ENCODE results near the gene CDCA5. TPM values are rescaled to one million over a fixed set of nuclear protein-coding genes. Genes with fewer than 3 reads are reported as not detected.

CDCA5 gene
- total RNA-seq, 1 donor from 2014 or later: 2.6 TPM

DNA sequence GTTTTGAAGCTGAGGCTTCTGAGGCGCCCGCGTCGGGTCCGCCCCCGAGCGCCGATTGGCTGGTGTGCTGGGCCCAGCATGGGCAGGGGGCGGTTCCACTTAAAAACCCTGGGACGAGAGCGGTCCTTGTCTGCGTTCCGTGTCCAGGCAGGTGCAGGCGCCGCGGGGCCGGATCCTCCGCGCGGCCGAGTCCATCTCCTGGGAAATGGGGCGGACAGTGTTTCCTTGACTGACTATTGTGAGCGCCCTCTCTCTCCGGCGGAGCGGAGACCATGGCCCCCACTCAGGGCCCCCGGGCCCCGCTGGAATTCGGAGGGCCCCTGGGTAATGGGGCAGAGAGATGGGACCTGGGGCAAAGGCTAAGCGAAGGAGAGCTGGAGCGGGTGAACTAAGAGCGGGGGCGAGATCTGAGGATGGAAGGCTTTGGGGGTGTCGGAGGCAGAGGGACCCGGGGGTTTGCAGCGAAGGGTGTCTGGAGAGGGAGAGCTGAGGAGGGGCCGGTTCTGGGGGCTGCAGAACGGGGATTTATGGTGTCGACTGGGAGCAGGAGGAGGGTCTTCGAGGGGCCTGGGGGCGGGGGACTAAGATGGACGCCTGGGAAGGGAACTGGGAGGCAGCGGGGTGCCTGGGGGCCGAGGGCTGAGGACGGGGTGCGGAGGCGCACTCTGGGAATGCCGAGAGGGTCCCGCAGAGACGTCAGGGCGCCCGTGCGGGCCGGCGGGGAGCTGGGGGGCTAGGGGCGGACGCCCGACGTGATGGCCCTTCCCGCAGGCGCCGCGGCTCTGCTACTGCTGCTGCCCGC lies 28.1 kb upstream of the CDCA5 start, which contains the start of gene TM7SF2:
Gene TM7SF2 (plus strand): TSS at position 129 of the 802 bp plus-strand sequence. CDS start 144 bp downstream, at position 273.
- DNase-seq (peak; percentile 90), ATAC-seq (ENCODE audit: low read depth) (peak; percentile 78)
- ChIA-PET CTCF (interaction anchor here (0.7 to 4.2 kb wide), 14 partner anchors 9 to 749 kb away, joined by 3 to 48 read pairs (median 6); partner anchors contain the start of genes ARL2, CAPN1, CDC42EP2 and FAU), POLR2A (interaction anchor here (0.6 to 15.3 kb wide), 26 partner anchors 10 to 747 kb away, joined by 3 to 546 read pairs (median 4); partner anchors contain the start of genes ARL2, CAPN1, CDC42EP2 and CFL1)
- TF ChIP-seq, protein P1, sequence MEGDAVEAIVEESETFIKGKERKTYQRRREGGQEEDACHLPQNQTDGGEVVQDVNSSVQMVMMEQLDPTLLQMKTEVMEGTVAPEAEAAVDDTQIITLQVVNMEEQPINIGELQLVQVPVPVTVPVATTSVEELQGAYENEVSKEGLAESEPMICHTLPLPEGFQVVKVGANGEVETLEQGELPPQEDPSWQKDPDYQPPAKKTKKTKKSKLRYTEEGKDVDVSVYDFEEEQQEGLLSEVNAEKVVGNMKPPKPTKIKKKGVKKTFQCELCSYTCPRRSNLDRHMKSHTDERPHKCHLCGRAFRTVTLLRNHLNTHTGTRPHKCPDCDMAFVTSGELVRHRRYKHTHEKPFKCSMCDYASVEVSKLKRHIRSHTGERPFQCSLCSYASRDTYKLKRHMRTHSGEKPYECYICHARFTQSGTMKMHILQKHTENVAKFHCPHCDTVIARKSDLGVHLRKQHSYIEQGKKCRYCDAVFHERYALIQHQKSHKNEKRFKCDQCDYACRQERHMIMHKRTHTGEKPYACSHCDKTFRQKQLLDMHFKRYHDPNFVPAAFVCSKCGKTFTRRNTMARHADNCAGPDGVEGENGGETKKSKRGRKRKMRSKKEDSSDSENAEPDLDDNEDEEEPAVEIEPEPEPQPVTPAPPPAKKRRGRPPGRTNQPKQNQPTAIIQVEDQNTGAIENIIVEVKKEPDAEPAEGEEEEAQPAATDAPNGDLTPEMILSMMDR (IDR thresholded peaks at IDR 0.05): no peak
- Mint-ChIP-seq H3K27me3 (no peaks in the 10 kb centered on the region), H3K27ac (peak within 1 kb of the TSS; percentile 77), H3K4me3 (peak within 1 kb of the TSS; percentile 89), H3K4me1 (peaks cover 50% of the 10 kb centered on the region), H3K9me3 (no peaks in the 10 kb centered on the region), H3K36me3 (ENCODE audit: low read depth) (peaks cover 29% of the 10 kb centered on the region)
- intact Hi-C loops (cut with micrococcal nuclease): loop anchor here (2.0 to 5.0 kb wide), 2 partner anchors 149 to 400 kb away; partner anchors contain the start of gene POLA2

DNA sequence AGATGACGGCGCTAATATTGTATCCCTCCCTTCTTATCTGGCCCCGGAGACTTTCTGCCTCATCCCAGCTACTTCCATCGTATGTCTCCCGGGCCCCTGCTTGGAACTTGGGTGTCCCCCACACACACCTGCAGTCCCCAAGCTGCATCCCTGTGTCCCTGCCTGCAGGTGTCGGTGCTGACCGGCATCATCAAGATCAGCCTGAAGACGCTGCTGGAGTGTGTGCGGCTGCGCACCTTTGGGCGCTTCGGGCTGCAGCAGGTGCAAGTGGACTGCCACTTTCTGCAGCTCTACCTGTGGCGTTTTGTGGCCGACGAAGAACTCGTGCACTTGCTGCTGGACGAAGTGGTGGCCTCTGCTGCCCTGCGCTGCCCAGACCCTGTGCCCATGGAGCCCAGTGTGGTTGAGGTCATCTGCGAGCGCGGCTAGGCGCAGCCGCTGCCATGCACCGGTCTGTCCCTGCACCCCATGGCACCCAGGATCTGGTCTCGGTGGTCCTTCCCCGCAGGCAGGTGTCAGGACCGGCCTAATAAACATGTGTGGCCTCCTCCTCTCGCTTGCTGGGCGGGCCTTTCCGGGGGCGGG lies 27.4 kb upstream of the CDCA5 start:
- Mint-ChIP-seq H3K9me3 (no peaks in the 10 kb centered on the region), H3K27ac (peak overlapping the region; percentile 77), H3K4me1 (peaks cover 43% of the 10 kb centered on the region), H3K36me3 (ENCODE audit: low read depth) (peaks cover 35% of the 10 kb centered on the region), H3K27me3 (no peaks in the 10 kb centered on the region), H3K4me3 (peak overlapping the region; percentile 89)
- intact Hi-C loops (cut with micrococcal nuclease): loop anchor here (2.0 to 5.0 kb wide), 2 partner anchors 150 to 401 kb away; partner anchors contain the start of gene POLA2
- TF ChIP-seq, protein P1 (IDR thresholded peaks at IDR 0.05): no peak
- no peak for ATAC-seq (ENCODE audit: low read depth)
- CTCF ChIA-PET: interaction anchor here (0.7 to 4.2 kb wide), 20 partner anchors 10 to 750 kb away, joined by 3 to 48 read pairs (median 6); partner anchors contain the start of genes ARL2, CAPN1, CDC42EP2 and FAU
- DNase-seq: no peak
- POLR2A ChIA-PET: interaction anchor here (0.6 to 15.3 kb wide), 29 partner anchors 9 to 747 kb away, joined by 3 to 546 read pairs (median 4); partner anchors contain the start of genes ARL2, CAPN1, CDC42EP2 and CFL1

DNA sequence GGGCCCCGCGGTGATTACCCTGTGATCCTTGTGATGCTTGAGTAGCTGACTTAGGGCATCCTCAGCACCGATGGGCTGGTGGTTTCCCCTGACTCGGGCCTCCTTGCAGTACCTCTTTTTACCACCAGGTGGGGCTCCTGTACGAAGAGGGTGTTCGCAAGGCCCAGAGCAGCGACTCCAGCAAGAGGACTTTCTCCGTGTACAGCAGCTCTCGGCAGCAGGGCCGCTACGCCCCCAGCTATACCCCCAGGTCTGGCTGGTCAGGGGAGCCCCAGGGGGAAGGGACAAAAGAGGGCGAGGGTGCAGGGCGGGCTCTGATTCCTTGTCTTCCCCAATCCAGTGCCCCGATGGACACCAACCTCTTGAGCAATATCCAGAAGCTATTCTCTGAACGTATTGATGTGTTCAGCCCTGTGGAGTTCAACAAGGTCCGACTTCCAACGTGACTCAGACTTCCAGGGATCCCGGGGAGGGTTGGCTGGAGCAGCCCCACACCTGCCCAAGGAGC lies 26.6 kb upstream of the CDCA5 start:
- ATAC-seq (ENCODE audit: low read depth): peak; percentile 60
- TF ChIP-seq, protein P1 (IDR thresholded peaks at IDR 0.05): peak; percentile 52
- intact Hi-C loops (cut with micrococcal nuclease): loop anchor here (1.0 to 5.0 kb wide), 8 partner anchors 8 to 402 kb away; partner anchors contain the start of genes CAPN1, CDCA5, FAU and MRPL49
- CTCF ChIA-PET: interaction anchor here (0.6 to 4.2 kb wide), 25 partner anchors 9 to 401 kb away, joined by 3 to 48 read pairs (median 4); partner anchors contain the start of genes ARL2, CAPN1, CDC42EP2 and FAU
- POLR2A ChIA-PET: interaction anchor here (1.0 to 15.3 kb wide), 14 partner anchors 8 to 460 kb away, joined by 3 to 546 read pairs (median 6); partner anchors contain the start of genes ARL2, CAPN1, CDC42EP2 and FAU
- peaks cover 37% of the 10 kb centered on the region for H3K4me1 Mint-ChIP-seq
- peak overlapping the region; percentile 53 for H3K27ac Mint-ChIP-seq
- peak overlapping the region; percentile 32 for H3K4me3 Mint-ChIP-seq
- H3K36me3 Mint-ChIP-seq (ENCODE audit: low read depth): peaks cover 37% of the 10 kb centered on the region
- no peaks in the 10 kb centered on the region for H3K27me3 Mint-ChIP-seq
- no peaks in the 10 kb centered on the region for H3K9me3 Mint-ChIP-seq
- peak; percentile 96 for DNase-seq

DNA sequence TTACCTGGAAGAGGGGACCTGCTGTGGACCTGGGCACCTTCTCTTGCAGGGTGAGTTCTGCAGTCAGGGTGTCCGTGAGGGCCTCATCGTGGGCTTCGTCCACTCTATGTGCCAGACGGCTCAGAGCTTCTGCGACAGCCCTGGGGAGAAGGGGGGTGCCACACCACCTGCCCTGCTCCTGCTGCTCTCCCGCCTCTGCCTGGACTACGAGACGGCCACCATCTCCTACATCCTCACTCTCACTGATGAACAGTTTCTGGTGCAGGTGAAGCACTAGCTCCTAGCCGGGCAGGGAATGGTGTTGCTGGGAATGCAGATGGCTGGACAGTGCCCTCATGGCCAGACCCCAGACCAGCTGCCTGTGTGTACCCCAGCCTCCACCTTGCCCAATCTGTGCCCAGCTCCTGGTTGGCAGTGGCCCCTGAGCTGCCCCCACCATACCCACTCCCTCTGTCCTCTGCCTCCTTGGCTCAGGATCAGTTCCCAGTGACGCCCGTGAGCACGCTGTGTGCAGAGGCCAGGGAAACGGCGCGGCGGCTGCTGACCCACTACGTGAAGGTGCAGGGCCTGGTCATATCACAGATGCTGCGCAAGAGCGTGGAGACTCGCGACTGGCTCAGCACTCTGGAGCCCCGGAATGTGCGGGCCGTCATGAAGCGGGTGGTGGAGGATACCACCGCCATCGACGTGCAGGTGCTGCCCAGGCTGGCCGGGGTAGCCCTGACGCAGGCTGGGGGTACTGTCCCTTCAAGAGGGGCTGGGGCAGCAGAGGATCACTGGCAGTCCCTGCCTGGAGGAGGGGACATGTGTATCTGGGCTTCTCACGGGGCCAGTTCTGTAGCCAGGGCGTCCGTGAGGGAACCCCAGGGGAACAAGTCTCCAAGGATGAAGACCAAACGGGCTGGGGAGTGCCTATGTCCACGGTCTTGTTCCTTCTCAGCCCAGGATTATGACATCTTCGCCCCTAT lies 25.7 kb upstream of the CDCA5 start:
- ChIA-PET CTCF (interaction anchor here (0.5 to 4.2 kb wide), 21 partner anchors 8 to 262 kb away, joined by 3 to 48 read pairs (median 7); partner anchors contain the start of genes ARL2, CAPN1, CDC42EP2 and FAU), POLR2A (interaction anchor here (1.0 to 15.3 kb wide), 12 partner anchors 7 to 261 kb away, joined by 3 to 546 read pairs (median 6); partner anchors contain the start of genes CAPN1, CDC42EP2, FAU and MRPL49)
- DNase-seq (no peak), ATAC-seq (ENCODE audit: low read depth) (no peak)
- H3K36me3 Mint-ChIP-seq (ENCODE audit: low read depth): peaks cover 41% of the 10 kb centered on the region
- no peak overlapping the region for H3K4me3 Mint-ChIP-seq
- no peaks in the 10 kb centered on the region for H3K27me3 Mint-ChIP-seq
- H3K27ac Mint-ChIP-seq: peak overlapping the region; percentile 53
- H3K4me1 Mint-ChIP-seq: peaks cover 36% of the 10 kb centered on the region
- intact Hi-C loops (cut with micrococcal nuclease): loop anchor here (1.0 to 5.0 kb wide), 8 partner anchors 9 to 403 kb away; partner anchors contain the start of genes CAPN1, CDCA5, FAU and MRPL49
- TF ChIP-seq, protein P1 (IDR thresholded peaks at IDR 0.05): no peak
- no peaks in the 10 kb centered on the region for H3K9me3 Mint-ChIP-seq
